Rectal smooth muscle tissue (tissue), 1 donor: Measurements from ENCODE around the gene C1orf21.

Source experiments
- H3K27ac ChIP-seq: one replicate; pipeline ENCODE4 v1.7.0; 2013; ENCODE audit warnings: low read depth, low read length, inconsistent platforms
- H3K27me3 ChIP-seq: one replicate; pipeline ENCODE4 v1.7.0; 2013; ENCODE audit warnings: low read length; ENCODE audit not compliant: control insufficient read depth, insufficient read depth
- H3K36me3 ChIP-seq: one replicate; pipeline ENCODE4 v1.7.0; 2013; ENCODE audit warnings: low read length; ENCODE audit not compliant: control insufficient read depth, insufficient read depth
- H3K4me1 ChIP-seq: one replicate; pipeline ENCODE4 v1.7.0; 2013; ENCODE audit warnings: low read length; ENCODE audit not compliant: control insufficient read depth, insufficient read depth
- H3K4me3 ChIP-seq: one replicate; pipeline ENCODE4 v1.7.0; 2013; ENCODE audit warnings: low read length
- H3K9ac ChIP-seq: one replicate; pipeline ENCODE4 v1.7.0; 2013; ENCODE audit warnings: low read length

C1orf21 gene

GRCh38 chr1:184568148-184568547 lies 181.3 kb downstream of the C1orf21 start:
- no peak overlapping the region for H3K4me3 ChIP-seq
- H3K4me1 ChIP-seq = no peaks in the 10 kb centered on the region
- no peak overlapping the region for H3K27ac ChIP-seq
- H3K36me3 ChIP-seq = no peaks in the 10 kb centered on the region
- H3K9ac ChIP-seq = no peak overlapping the region
- H3K27me3 ChIP-seq = no peaks in the 10 kb centered on the region

GRCh38 chr1:184569106-184569505 lies 182.3 kb downstream of the C1orf21 start:
- H3K4me3 ChIP-seq = no peak overlapping the region
- H3K9ac ChIP-seq = no peak overlapping the region
- H3K27ac ChIP-seq = no peak overlapping the region
- no peaks in the 10 kb centered on the region for H3K4me1 ChIP-seq
- no peaks in the 10 kb centered on the region for H3K27me3 ChIP-seq
- no peaks in the 10 kb centered on the region for H3K36me3 ChIP-seq

- Histone ChIP-seq H3K9ac (no peak overlapping the region), H3K27me3 (no peaks in the 10 kb centered on the region), H3K27ac (no peak overlapping the region), H3K36me3 (no peaks in the 10 kb centered on the region), H3K4me1 (no peaks in the 10 kb centered on the region), H3K4me3 (no peak overlapping the region)
Measured at GRCh38 chr1:184574588-184574987, 187.8 kb downstream of the C1orf21 start.

- H3K27me3 ChIP-seq = no peaks in the 10 kb centered on the region
- H3K4me3 ChIP-seq = no peak overlapping the region
- no peaks in the 10 kb centered on the region for H3K4me1 ChIP-seq
- no peak overlapping the region for H3K9ac ChIP-seq
- peak overlapping the region; percentile 15 for H3K27ac ChIP-seq
- H3K36me3 ChIP-seq = no peaks in the 10 kb centered on the region
Measured at GRCh38 chr1:184576822-184577221, 190.0 kb downstream of the C1orf21 start.

- Histone ChIP-seq H3K27ac (no peak overlapping the region), H3K4me1 (no peaks in the 10 kb centered on the region), H3K36me3 (no peaks in the 10 kb centered on the region), H3K4me3 (no peak overlapping the region), H3K27me3 (no peaks in the 10 kb centered on the region), H3K9ac (no peak overlapping the region)
Measured at GRCh38 chr1:184577319-184577718, 190.5 kb downstream of the C1orf21 start.

- Histone ChIP-seq H3K36me3 (no peaks in the 10 kb centered on the region), H3K9ac (no peak overlapping the region), H3K4me1 (no peaks in the 10 kb centered on the region), H3K27ac (no peak overlapping the region), H3K27me3 (no peaks in the 10 kb centered on the region), H3K4me3 (no peak overlapping the region)
Measured at GRCh38 chr1:184582411-184582810, 195.6 kb downstream of the C1orf21 start.

GRCh38 chr1:184583849-184584248 lies 197.0 kb downstream of the C1orf21 start:
- H3K27ac ChIP-seq = no peak overlapping the region
- H3K9ac ChIP-seq = no peak overlapping the region
- H3K4me3 ChIP-seq = no peak overlapping the region

GRCh38 chr1:184588701-184589100 lies 201.9 kb downstream of the C1orf21 start:
- no peak overlapping the region for H3K27ac ChIP-seq
- no peak overlapping the region for H3K9ac ChIP-seq
- H3K36me3 ChIP-seq = no peaks in the 10 kb centered on the region
- no peak overlapping the region for H3K4me3 ChIP-seq
- no peaks in the 10 kb centered on the region for H3K27me3 ChIP-seq
- no peaks in the 10 kb centered on the region for H3K4me1 ChIP-seq

More at GRCh38 chr1:184583849-184584248, 197.0 kb downstream of the C1orf21 start:
- no peaks in the 10 kb centered on the region for H3K4me1 ChIP-seq
- H3K27me3 ChIP-seq = no peaks in the 10 kb centered on the region
- H3K36me3 ChIP-seq = no peaks in the 10 kb centered on the region

- H3K27ac ChIP-seq = no peak overlapping the region
- no peak overlapping the region for H3K9ac ChIP-seq
- no peaks in the 10 kb centered on the region for H3K4me1 ChIP-seq
- H3K4me3 ChIP-seq = no peak overlapping the region
- H3K36me3 ChIP-seq = no peaks in the 10 kb centered on the region
- H3K27me3 ChIP-seq = no peaks in the 10 kb centered on the region
Measured at GRCh38 chr1:184590163-184590750, 203.4 kb downstream of the C1orf21 start.

- Histone ChIP-seq H3K9ac (no peak overlapping the region), H3K36me3 (no peaks in the 10 kb centered on the region), H3K27ac (no peak overlapping the region), H3K4me1 (no peaks in the 10 kb centered on the region), H3K4me3 (no peak overlapping the region), H3K27me3 (no peaks in the 10 kb centered on the region)
Measured at GRCh38 chr1:184593597-184593996, 206.8 kb downstream of the C1orf21 start.

GRCh38 chr1:184595596-184595995 lies 208.8 kb downstream of the C1orf21 start:
- no peak overlapping the region for H3K9ac ChIP-seq
- H3K4me1 ChIP-seq = no peaks in the 10 kb centered on the region
- no peaks in the 10 kb centered on the region for H3K36me3 ChIP-seq
- no peaks in the 10 kb centered on the region for H3K27me3 ChIP-seq
- H3K4me3 ChIP-seq = no peak overlapping the region
- no peak overlapping the region for H3K27ac ChIP-seq

- Histone ChIP-seq H3K27ac (no peak overlapping the region), H3K9ac (no peak overlapping the region)
Measured at GRCh38 chr1:184596950-184597645, 210.3 kb downstream of the C1orf21 start.

More at GRCh38 chr1:184596950-184597645, 210.3 kb downstream of the C1orf21 start:
- Histone ChIP-seq H3K36me3 (no peaks in the 10 kb centered on the region), H3K4me3 (no peak overlapping the region), H3K4me1 (no peaks in the 10 kb centered on the region), H3K27me3 (no peaks in the 10 kb centered on the region)
